HG02884 (cell line): ENCODE measurements around the gene ABCA2.

Source experiments
- ATAC-seq: cut with Tn5 transposase; IDR thresholded peaks from one replicate; pipeline ENCODE4 v1.9.1; 2021; ENCODE audit warnings: mild to moderate bottlenecking, moderate library complexity; ENCODE audit not compliant: unreplicated experiment

Gene ABCA2

GRCh38 chr9:136969150-136969549 is 58.9 kb downstream of the ABCA2 start:
- no peak for ATAC-seq

GRCh38 chr9:136968333-136969127 is 59.5 kb downstream of the ABCA2 start:
- ATAC-seq: no peak

GRCh38 chr9:136965771-136966484 is 62.1 kb downstream of the ABCA2 start:
- ATAC-seq: no peak

GRCh38 chr9:136964833-136965422 is 63.1 kb downstream of the ABCA2 start:
- ATAC-seq: no peak

GRCh38 chr9:136964171-136964689 is 63.8 kb downstream of the ABCA2 start:
- no peak for ATAC-seq

GRCh38 chr9:136963751-136964150 is 64.3 kb downstream of the ABCA2 start:
- ATAC-seq: no peak

GRCh38 chr9:136963341-136963740 is 64.7 kb downstream of the ABCA2 start:
- ATAC-seq: no peak

GRCh38 chr9:136962701-136963248 is 65.3 kb downstream of the ABCA2 start:
- ATAC-seq: no peak

- ATAC-seq: no peak
Measured at GRCh38 chr9:136962163-136962562, 65.9 kb downstream of the ABCA2 start.

- no peak for ATAC-seq
Measured at GRCh38 chr9:136961279-136962065, 66.6 kb downstream of the ABCA2 start.

GRCh38 chr9:136960938-136961275 is 67.1 kb downstream of the ABCA2 start:
- no peak for ATAC-seq

- ATAC-seq: no peak
Measured at GRCh38 chr9:136960212-136960937, 67.7 kb downstream of the ABCA2 start.

GRCh38 chr9:136958898-136959850 is 68.9 kb downstream of the ABCA2 start:
- ATAC-seq: no peak

GRCh38 chr9:136958473-136958872 is 69.6 kb downstream of the ABCA2 start:
- no peak for ATAC-seq

- no peak for ATAC-seq
Measured at GRCh38 chr9:136957901-136958300, 70.1 kb downstream of the ABCA2 start.

GRCh38 chr9:136957461-136957860 is 70.6 kb downstream of the ABCA2 start:
- no peak for ATAC-seq
